ENCODE data around the gene CXorf66.
"Not testable (repeated sequence)": the region's sequence is repeated elsewhere in the genome, so short reads cannot be mapped to it uniquely, and the experiment has no call there.

Gene CXorf66, protein sequence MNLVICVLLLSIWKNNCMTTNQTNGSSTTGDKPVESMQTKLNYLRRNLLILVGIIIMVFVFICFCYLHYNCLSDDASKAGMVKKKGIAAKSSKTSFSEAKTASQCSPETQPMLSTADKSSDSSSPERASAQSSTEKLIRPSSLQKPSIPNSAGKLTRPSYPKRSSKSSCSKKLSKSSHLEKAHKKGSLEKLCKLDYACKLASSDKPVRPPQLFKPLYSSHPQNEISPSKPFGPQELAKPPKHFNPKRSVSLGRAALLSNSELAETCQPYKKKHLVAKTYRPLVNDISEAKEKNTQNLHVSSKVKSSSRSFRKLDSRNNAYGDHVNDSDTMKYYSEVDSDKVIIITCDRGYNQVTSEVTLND

GRCh38 chrX:139965421-139965820 is at the start of gene CXorf66:
Gene CXorf66, minus strand, starts transcription at chrX:139965521. Its CDS starts 25 bp downstream, at chrX:139965496.
- no peak for DNase-seq

GRCh38 chrX:139982856-139983255 is 17.5 kb upstream of the CXorf66 start:
- DNase-seq: no peak

DNA sequence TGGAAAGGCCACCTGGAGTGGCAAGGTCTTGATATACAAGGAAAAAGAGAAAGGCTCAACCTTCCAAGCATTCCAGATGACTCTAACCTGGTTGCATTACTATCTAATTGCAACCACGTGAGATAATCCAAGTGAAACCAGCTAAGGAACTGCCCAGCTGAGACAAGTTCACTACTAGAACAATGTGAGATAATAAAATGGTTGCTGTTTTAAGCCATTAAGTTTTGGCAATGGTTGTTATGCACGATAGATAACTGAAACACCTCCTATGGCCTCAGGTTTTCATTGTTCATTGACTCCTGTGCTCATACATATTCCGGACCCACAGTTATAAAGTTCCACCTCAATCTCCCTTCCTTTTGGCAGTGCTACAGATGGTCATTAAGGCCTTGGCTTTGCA is 9.2 kb upstream of the CXorf66 start:
- no peak for DNase-seq

- DNase-seq: no peak
Observed at GRCh38 chrX:139972629-139973624, 7.6 kb upstream of the CXorf66 start.

DNA sequence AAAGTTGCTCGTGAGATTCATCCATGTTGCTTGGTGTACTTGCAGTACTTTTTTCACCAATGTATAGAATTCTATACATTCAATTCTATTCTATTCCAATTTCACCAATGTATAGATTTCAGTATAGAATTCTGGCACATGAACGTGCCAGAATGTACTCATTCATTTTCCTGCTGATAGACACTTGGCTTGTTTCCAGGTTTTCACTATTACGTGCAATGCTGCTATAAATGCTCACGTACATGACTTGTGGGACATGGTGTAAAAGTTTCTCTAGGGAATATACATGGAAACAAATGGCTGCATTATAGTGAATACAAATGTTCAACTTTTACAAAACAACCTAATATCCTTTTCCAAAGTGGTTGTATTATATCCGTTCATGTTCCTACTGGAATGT is 6.8 kb upstream of the CXorf66 start:
- DNase-seq: no peak

DNA sequence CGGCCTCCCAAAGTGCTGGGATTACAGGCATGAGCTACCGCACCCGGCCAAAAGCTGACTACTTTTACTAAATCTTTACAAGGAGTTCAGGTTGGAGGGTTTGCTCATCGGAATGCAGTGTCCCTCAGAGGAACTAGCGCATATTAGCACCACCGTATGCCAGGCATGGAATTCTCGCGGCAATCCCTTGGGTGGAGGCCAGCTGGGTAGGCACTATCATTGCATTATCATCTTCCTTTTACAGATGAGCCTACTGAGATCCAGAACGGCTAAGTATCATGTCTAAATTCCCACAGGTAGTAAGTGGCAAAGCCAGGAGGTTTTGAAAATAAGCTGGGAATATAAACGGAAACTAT is 6.1 kb upstream of the CXorf66 start:
- no peak for DNase-seq

- DNase-seq: no peak
Observed at GRCh38 chrX:139969286-139969685, 4.0 kb upstream of the CXorf66 start.

GRCh38 chrX:139967750-139968149 is 2.4 kb upstream of the CXorf66 start:
- DNase-seq: no peak

DNA sequence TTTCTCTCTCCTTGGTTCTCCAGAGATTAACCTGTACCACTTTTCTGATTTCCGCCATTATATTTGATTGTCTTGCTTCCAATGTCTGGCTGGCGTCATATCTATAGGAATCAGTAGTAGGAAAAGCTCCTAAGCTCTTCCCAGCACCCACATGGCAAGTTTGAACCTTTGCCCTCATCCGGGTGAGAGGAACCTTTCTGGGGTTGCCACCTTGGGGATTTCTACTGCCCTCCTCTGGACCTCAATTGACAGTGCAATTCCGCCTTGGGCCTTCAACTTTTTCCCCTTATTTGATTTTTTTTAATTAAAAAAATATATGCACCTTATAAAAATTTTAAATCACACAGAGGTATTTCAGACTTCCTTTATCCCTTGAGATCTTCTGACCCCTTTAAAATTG is 2.0 kb upstream of the CXorf66 start:
- DNase-seq: peak; percentile 2

GRCh38 chrX:139966159-139966558 is 838 bp upstream of the CXorf66 start:
- DNase-seq: peak; percentile 3

GRCh38 chrX:139961091-139961490 is 4.2 kb downstream of the CXorf66 start:
- not testable (repeated sequence) for DNase-seq

DNA sequence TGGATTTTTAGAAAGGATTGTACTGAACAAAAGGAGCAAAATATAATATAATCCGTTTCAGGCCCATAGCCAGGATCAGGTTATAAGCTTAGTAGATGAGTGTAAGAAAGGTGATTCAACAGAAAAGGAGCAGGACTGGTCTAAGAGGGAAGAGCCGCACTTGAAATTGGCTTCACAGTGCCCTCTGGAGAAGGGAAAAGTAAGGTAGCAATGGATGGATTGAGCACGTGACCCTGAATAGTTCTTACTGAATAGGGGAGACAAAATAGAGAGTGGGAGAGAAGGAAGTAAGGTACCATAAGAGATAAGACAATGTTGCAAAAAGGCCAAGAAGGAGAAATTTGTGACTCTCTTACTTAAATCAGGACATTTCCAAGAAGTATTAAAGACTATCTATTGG is 15.6 kb downstream of the CXorf66 start:
- no peak for DNase-seq

GRCh38 chrX:139945075-139945474 is 20.2 kb downstream of the CXorf66 start:
- no peak for DNase-seq

GRCh38 chrX:139936259-139936658 is 29.1 kb downstream of the CXorf66 start:
- no peak for DNase-seq

DNA sequence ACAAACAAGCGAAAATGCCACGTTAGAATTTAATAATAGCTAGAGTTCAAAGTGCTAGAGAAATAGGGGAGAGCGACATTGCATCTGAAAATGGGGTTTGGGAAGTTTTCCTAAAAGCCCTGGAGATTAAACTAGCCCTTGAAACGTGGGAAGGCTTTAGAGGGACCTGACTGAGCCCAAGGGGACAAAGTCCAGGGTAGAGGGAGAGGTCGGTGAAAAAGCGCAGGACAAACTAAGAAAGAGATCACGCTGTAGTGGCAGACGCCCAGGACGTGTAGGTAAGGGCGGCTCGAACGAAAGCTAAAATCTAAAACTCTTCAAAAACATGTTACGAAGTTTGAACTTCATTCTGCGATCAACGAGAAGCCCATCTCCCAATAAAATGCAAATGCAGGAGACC is 31.4 kb downstream of the CXorf66 start:
- no peak for DNase-seq

DNA sequence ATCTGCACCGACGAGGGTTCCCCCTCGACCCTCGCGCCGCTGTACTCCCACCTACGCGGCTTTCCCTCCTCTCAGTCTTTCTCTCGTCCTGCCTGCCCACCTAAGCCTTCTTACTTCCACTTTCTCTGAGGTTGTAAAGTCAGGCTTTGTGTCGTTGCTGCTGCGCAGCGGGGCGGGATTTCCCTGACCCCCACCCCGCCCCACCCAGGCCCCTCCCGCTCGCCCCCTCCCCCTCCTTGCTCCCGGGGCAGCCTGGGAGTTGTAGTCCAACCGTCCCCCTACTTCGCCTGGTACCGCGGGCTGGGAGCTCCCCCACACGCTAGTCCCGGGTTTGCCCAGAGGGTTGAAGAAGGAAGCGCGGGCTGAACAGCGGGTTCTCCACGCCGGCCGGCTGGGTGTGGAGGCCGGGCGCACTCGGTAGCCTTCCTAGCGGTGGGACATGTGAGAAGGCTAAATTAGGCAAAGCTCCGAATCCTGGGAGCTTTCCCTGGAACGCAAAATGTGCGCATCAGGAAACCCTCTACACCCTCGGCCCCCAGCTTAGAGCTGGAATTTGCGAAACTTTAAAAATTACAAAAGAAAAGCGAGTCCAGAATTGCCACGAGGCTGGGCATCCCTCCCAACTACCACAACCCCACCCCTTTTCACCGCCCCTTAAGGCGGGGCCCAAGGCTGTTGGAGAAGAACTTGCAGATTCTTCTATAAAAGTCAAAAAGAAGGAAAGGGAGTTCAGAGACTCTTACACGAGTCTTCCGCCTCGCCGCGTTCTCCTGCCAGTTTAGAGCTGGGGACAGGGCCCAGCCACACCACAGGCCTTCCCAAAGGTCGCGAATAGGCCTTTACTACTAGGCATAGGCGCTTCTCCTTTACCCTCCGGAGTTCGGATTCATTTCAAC is 32.2 kb downstream of the CXorf66 start, which contains the start of gene ATP11C:
Gene ATP11C, minus strand, starts transcription at position 153 of the 896 bp plus-strand sequence. CDS start 1,011 bp downstream, outside the sequence.
- peak; percentile 83 for DNase-seq

DNA sequence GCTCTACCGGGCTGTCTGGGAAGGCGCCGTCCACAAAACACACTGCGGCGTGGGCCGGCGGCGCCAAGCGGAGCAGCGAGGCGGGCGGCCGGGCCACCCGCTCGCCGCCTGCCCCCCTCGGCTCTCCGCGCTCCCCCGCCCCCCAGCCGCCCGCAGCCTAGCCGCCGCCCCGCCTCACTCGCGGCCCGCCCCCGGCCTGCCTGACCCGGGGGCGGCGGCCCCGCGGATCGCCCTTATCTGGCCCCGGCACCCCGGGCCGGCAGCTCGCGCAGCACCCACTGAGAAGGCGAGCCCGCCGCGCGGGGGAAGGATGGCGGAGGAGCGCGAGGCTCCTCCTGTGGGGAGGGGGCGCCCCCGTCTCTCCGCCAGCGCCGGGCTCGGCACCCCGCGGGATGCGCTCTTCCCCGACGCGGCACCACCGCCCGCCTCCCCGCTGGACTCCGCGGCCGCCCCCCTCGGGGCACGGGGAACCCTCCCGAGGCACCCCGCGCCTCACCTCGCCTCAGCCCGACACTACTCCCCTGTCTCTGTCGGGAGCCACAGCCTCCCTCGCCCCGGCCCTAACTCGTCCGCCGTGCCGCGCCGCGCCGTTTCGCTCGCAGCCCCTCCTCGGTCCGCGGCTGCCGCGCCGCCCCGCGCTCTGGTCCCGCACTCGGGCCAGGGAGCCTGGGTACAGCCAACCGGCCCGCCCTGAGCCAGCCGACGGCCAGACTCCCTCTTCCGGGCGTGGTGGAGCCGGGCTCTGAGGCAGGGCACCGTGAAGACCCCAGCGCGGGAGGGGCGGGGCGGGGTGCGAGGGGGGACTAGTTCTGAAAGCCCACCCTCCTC is 33.0 kb downstream of the CXorf66 start:
- DNase-seq: peak; percentile 50

- no peak for DNase-seq
Observed at GRCh38 chrX:139931646-139932072, 33.7 kb downstream of the CXorf66 start.

DNA sequence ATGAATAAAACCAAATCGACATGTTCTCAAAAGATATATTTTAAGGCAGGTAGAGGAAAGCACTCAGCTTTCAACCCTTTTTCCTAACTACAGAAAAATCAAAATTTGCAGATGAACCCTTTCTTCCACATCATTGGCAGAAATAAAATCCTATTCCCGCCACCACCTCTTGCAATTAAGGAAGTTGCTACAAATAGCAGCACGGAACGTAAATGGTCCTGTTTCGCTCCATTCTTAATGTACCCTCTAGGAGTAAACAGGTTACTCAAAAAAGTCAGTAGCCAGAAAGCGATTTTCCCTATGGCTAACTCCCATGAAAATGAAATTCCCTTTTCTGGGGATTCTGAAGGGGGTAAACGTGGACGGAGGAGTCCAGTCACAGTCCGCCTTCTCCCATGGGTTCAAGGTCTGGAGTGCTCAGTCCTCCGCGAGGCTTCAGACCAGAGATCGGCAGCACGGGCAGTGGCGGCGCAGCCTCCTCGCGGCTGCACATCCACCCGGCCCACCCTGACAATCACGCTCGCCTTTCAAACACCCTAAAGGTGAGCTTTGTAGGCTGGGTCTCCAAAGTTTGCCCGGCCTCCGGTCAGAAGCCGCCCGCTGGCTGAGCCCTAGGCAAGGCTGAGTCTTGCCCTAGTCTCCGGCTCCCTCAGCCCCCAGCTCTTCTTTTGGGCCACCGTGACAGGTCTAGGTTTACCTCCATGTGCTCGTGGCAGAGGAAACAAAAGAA is 34.2 kb downstream of the CXorf66 start:
- peak; percentile 33 for DNase-seq

- no peak for DNase-seq
Observed at GRCh38 chrX:139930401-139930800, 34.9 kb downstream of the CXorf66 start.

- DNase-seq: no peak
Observed at GRCh38 chrX:139929876-139930275, 35.4 kb downstream of the CXorf66 start.
